Measurements from ENCODE around the gene PLAU. TPM values are rescaled to one million over a fixed set of nuclear protein-coding genes. Genes with fewer than 3 reads are reported as not detected.

PLAU gene
- total and polyA plus RNA-seq, 7 donors = 3.8 to 18.2 (median 7.6) TPM

- intact Hi-C loops (cut with DNase I) = loop anchor here in 1 of 2 donors (5.0 kb wide), 1 partner anchor 35 kb away; no protein-coding TSS in a partner anchor
- DNase-seq = no peak
- Histone ChIP-seq H3K9me3 (no peaks in the 10 kb centered on the region), H3K4me1 (peaks cover 19% of the 10 kb centered on the region), H3K27me3 (ENCODE audit: insufficient read depth in 3 of 3, low read length in 2 of 3) (no peaks in the 10 kb centered on the region), H3K4me3 (no peak overlapping the region), H3K27ac (no peak overlapping the region), H3K36me3 (ENCODE audit: insufficient read depth in 1 of 2, low read depth in 1 of 2) (no peaks in the 10 kb centered on the region)
- ATAC-seq = no peak
- no peak for TF ChIP-seq CTCF (IDR thresholded peaks at IDR 0.05)
- WGBS, 3 donors = 94 to 98% (median 95%) methylated on average over 2 of the region's 2 CpGs
Observed at GRCh38 chr10:73902351-73902750, 8.6 kb upstream of the PLAU start.

- 89 to 91% (median 90%) methylated on average over 4 of the region's 4 CpGs for WGBS, 3 donors
- no peaks in the 10 kb centered on the region for H3K27me3 ChIP-seq (ENCODE audit: insufficient read depth in 3 of 3, low read length in 2 of 3)
- intact Hi-C loops (cut with DNase I) = no loop called here
Observed at GRCh38 chr10:73905256-73906020, 5.5 kb upstream of the PLAU start.

GRCh38 chr10:73906524-73907447 is 4.1 kb upstream of the PLAU start:
- no peak for TF ChIP-seq CTCF (IDR thresholded peaks at IDR 0.05)
- no peaks in the 10 kb centered on the region for H3K36me3 ChIP-seq (ENCODE audit: insufficient read depth in 1 of 2, low read depth in 1 of 2)
- ATAC-seq (peak; percentile 82 to 89 (median 88)), DNase-seq (peak; percentile 81 to 89)
- peaks cover 34% of the 10 kb centered on the region for H3K4me1 ChIP-seq
- H3K27ac ChIP-seq = peak overlapping the region; percentile 86
- WGBS, 3 donors = 17 to 30% (median 29%) methylated on average over 8 of the region's 8 CpGs
- intact Hi-C loops (cut with DNase I) = no loop called here
- peaks cover 0 to 5% (median 0%) of the 10 kb centered on the region in 3 donors for H3K27me3 ChIP-seq (ENCODE audit: insufficient read depth in 3 of 3, low read length in 2 of 3)
- H3K9me3 ChIP-seq = no peaks in the 10 kb centered on the region
- no peak overlapping the region for H3K4me3 ChIP-seq

More at GRCh38 chr10:73905256-73906020, 5.5 kb upstream of the PLAU start:
- H3K9me3 ChIP-seq = no peaks in the 10 kb centered on the region
- peaks cover 34% of the 10 kb centered on the region for H3K4me1 ChIP-seq
- ATAC-seq (no peak), DNase-seq (no peak)
- no peak overlapping the region for H3K4me3 ChIP-seq
- H3K36me3 ChIP-seq (ENCODE audit: insufficient read depth in 1 of 2, low read depth in 1 of 2) = no peaks in the 10 kb centered on the region
- no peak for TF ChIP-seq CTCF (IDR thresholded peaks at IDR 0.05)
- H3K27ac ChIP-seq = peak overlapping the region; percentile 86

GRCh38 chr10:73907841-73908517 is 3.0 kb upstream of the PLAU start:
- WGBS, 3 donors = 74 to 86% (median 76%) methylated on average over 6 of the region's 6 CpGs
- intact Hi-C loops (cut with DNase I) = no loop called here
- DNase-seq (peak; percentile 70 to 73), ATAC-seq (peak in 2 of 4 donors; percentile 22 to 24)
- H3K4me1 ChIP-seq = peaks cover 34% of the 10 kb centered on the region
- H3K4me3 ChIP-seq = no peak overlapping the region
- no peaks in the 10 kb centered on the region for H3K9me3 ChIP-seq
- peak overlapping the region; percentile 86 for H3K27ac ChIP-seq
- no peak for TF ChIP-seq CTCF (IDR thresholded peaks at IDR 0.05)
- H3K36me3 ChIP-seq (ENCODE audit: insufficient read depth in 1 of 2, low read depth in 1 of 2) = peaks cover 0 to 2% of the 10 kb centered on the region in 2 donors
- H3K27me3 ChIP-seq (ENCODE audit: insufficient read depth in 3 of 3, low read length in 2 of 3) = peaks cover 0 to 11% (median 0%) of the 10 kb centered on the region in 3 donors

Data from psoas muscle (tissue), 8 donors.